Measurements from ENCODE around the gene SMC4.
"Not testable (repeated sequence)": the region's sequence is repeated elsewhere in the genome, so short reads cannot be mapped to it uniquely, and the experiment has no call there.

The SMC4 gene

DNA sequence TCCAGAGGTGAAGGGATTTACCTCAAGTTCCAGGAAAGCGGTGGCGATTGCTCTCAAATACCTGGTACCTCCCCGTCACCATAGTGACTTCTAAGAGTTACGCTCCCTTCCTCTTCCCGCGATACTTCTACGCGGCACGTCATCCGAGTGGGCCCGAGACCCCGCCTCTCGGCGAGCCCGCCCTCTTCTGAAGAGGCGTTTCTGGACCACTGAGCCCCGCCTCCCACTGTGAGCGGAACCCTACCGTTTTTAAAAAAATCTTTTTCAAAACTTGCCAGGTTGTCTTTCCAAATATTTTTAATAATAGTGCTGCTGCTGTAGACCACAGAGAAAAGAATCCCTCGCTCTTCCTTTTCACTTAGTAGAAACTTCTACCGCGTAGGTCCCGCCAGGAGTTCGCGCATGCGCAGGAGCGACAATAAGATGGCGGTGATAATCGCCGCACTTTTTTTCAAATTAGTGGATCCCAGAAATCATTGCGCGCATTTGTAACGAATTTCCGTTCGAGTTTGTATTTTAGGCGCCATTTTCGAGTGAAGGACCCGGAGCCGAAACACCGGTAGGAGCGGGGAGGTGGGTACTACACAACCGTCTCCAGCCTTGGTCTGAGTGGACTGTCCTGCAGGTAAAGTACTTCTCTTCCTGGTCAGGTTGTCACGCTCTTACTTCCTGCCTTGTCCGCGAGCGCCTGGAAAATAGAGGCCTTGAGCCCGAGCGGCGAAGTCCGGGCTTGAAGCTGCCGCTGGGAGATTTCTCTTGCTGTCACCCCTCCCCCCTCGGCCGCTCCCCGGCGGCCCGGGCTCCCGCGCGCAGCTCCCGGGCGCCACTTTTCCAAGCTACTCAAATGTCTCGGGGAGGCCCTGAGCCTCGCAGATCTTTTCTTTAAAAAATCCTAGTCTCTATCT lies at the start of gene SMC4, which contains the start of gene IFT80:
SMC4 (plus strand) TSS at position 526 of the 905 bp plus-strand sequence. CDS start 1,177 bp downstream, outside the sequence.
IFT80 (minus strand) TSS at position 101 of the 905 bp plus-strand sequence. CDS start 14,625 bp downstream, outside the sequence.
- peak; percentile 97 to 100 (median 99) for DNase-seq

DNA sequence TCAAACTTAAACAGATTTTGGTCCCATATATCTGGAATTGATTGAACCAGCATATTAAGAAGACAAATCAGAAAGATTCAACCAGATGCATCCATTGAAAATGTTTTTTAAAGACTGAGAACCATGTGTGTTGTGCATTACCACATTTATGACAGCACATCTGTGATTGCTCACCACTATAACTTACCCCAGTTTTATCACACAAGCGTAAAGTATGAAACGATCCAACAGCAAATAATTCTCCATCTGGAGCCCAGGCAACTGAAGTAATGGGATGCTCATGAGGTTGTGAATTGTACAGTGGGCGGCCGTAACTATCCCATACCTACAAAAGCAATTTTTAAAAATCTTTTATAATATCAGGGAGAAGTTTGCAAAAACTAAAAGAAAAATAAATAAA lies 43.6 kb upstream of the SMC4 start:
- DNase-seq: no peak

DNA sequence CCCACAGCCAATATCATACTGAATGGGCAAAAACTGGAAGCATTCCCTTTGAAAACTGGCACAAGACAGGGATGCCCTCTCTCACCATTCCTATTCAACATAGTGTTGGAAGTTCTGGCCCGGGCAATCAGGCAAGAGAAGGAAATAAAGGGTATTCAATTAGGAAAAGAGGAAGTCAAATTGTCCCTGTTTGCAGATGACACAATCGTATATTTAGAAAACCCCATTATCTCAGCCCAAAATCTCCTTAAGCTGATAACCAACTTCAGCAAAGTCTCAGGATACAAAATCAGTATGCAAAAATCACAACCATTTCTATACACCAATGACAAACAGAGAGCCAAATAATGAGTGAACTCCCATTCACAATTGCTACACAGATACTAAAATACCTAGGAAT lies 36.6 kb upstream of the SMC4 start:
- DNase-seq: not testable (repeated sequence)

DNA sequence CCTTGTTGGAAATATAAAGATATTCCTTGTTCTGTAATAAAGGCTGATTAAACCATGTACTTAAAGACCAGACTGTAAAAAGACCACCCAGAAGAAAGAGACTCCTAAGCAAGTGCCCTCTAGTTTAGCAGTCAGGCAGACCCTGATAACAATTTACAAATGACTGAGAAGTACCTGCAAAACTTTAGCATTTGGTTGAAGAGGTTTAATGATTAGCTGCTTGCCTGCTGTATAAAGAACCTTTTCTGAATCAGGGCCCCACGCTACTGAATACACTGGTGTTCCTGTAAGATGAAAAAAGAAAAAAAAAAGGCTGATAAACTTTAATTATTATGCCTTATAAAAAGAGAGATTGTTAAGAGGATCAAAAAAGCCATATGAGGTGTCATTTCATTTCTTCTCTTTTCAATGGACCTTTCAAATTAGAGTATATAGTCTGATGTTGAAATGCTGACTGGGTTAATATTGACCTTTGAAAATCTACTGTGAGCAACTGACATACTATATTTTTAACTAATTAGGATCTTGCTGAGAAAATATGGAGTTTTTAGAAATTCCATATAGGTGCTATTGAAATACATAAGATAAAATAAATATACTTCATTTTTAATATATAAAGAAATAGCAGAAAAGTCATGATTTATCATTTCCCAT lies 33.5 kb upstream of the SMC4 start:
- DNase-seq: no peak

DNA sequence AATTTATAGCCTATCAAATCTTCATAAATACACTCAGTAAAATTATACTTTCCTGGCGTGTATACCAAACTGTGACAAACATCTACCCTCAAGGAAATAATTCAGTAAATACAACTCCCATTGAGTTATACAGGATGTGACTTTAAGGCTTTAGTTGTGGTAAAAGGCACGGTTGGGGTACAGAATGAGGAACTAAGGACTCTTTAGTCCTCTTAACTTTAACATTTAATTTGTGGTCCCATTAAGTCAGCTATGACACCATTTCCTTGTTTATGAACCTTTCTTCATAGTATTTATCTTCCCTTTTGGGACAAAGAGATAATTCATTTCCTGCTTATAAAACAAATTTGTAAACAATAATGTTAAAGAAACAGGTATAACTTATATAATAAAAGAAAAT lies 30.6 kb upstream of the SMC4 start:
- DNase-seq: no peak

DNA sequence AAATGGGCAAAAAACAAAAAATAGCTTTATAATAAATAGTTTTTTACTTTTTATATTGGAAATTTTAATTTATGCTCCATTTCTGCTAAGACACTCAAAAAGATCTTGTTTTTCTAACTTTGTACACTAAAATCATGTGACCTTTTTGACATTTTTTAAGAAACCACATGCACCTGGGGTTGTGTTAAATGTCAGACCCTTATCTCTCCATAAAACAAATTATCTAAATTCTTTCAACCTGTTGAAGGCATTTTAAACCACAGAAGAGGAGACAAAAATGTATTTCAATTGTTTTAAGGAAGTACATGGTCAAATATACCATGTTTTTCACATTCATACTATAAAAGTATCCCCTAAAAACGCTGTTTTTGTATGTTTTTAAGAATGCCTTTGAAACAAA lies 29.7 kb upstream of the SMC4 start:
- no peak for DNase-seq

DNA sequence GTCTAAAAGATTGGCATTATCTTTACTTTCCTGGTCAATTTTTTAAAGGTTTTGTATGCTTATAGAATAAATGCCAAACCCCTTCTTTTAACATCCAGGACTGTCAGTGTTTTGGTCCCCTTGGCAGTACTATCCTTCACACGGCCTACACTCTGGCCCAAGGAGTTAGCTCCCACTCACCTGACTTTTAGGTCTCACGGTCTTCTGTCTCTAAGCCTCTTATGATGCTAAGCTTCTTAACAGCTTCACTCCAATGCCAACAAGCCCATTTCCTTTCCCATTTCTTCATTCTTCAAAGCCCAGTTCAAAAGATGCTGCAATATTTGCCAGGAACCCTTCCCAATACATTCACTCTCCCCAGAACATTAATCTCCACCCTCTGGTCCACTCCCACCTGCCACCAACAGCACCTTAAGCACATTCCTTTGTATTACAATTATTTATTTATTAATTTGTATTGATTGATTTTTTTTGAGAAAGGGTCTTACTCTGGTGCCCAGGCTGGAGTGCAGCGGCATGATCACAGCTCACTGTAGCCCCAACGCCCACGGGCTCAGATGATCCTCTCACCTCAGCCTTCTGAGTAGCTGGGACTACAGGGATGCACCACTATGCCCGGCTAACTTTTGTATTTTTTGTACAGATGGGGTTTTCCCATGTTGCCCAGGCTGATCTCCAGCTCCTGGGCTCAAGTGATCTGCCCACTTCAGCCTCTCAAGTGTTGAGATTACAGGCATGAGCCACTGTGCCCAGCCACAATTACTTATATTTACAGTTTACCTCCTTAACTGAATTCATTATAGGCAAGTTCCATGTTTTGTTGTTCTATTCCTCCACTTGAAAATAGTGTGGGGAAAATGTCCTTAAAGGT lies 28.2 kb upstream of the SMC4 start:
- DNase-seq: no peak

DNA sequence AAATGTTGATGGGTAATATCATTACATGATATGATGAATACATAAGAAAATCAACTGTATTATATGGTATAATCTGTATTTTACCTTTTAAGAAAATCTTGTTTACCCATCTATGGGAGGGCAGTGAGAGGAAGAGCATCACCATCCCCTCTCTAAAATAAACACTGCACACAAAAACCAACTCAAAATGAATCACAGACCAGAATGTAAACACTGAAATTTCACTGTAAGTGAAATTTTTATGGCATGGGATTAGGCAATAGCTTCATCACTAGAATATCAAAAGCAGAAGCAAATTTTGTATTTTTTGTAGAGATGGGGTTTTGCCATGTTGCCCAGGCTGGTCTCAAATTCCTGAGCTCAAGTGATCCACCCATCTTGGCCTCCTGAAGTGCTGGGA lies 26.7 kb upstream of the SMC4 start:
- DNase-seq: no peak

DNA sequence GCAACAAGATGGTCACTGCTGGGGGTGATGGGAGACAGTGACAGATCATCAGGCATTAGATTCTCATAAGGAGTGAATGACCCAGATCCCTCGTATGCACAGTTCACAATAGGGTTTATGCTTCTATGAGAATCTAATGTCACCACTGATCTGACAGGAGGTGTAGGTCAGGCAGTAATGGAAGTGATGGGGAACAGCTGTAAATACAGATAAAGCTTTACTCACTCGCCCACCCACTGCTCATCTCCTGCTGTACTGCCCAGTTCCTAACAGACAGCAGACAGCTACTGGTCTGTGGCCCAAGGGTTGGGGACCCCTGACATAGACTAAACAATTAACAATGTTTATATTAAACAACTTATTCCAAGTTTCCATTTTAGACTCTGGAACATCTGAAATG lies 25.8 kb upstream of the SMC4 start:
- DNase-seq: no peak

DNA sequence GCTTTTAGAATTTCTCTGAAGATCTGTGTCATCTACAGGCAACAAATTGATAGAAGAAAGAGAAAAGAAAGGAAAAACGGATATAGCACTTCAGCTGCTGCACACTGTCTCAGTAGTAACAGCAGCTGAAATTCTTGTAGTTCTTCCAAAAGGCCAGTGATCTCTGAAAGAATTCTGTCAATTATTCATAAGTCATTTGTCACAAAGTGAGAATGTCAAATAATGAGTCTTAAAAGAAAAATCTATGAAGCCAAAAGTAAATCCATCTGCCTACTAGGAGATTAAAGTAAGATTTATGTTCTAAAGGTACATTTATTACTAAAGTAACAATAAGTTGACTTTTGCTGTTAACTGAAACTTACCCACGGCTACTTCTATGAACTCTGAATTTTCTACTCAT lies 25.0 kb upstream of the SMC4 start:
- no peak for DNase-seq

DNA sequence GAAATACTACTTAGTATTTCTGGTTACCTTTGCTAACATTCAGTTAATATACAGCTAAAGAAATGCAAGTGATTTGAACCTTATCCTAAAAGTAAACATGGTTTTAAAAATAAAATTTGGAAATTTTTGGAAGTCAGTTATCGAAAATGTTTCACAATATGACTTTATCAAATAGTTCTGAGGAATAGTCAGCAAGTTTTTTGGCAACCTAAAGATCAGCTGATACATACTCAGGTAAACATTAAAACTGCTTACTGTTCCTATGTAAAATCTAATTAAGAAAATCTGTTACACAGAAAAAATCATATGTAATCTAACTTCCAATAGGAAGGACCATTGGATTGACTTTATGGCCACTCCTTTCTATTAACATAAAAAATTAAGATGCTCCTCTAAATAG lies 24.5 kb upstream of the SMC4 start:
- no peak for DNase-seq

DNA sequence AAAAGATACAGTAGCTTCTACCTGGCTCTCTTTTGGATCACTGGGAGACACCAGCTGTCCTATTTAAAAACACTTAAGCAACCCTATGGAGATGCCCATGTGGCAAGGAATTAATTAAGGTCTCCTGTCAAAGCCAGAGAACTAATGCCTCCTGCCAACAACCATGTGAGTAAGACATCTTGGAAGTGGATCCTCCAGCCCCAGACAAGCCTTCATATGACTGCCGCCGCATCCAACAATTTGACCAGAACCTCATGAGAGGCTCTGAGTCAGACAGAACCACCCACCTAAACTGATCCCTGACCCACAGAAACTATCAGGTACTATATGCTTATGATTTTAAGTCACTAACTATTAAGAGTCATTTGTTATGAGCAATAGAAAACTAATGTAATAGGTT lies 22.8 kb upstream of the SMC4 start:
- no peak for DNase-seq

DNA sequence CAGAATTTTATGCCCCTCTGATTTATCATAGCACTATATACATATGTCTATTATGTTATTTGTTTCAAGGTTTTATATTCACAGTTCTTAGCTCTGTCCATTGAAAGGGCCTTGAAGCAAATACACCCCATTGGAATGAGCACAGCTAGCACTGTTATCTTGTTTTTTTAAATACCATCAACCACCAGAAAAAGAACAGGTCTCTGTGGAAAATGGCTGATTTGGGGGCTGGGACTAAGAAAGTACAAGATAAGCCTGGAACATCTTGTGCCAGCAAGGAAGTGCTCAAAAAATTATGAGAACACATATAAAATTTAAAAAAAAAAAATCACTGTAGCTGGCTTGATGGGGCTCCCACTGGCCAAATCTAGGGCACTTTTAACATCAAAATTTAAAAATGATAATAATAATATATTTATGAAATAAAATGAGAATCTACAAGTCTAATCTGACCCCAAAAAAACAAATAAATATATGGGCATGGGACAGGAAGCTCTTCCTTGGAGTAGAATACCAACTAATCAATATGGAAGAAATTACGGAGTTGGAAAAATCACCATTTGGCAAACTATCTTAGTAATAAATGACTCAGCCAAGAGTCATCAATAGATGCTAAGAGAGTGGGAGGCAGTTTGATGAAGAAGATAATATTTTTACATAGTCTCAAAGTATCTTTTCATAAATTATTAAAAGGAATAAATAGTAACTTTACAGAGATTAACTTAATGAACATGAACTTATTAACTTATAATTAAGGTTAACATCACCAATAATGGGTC lies 20.9 kb upstream of the SMC4 start:
- DNase-seq: no peak

DNA sequence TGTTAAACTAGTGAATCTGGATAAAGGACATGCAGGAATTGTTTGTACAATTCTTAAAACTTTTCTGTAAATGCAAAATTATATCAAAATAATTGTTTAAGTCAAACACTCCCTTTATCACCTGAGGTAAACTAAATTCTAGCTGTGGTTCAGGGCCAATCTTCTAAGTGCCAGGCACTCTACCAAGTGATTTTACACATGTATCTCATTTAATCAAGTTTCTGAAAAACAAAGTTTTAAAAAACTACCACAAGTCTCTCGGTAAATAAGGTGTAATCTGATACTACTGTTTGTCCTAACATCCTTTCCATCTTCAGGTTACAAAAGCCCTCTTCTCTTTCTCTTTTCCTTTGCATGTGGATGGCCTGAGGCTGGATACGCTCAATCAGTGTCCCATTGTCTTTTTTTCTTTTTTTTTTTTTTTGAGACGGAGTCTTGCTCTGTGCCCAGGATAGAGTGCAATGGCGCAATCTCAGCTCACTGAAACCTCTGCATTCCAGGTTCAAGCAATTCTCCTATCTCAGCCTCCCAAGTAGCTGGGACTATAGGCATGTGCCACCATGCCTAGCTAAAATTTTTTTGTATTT lies 19.7 kb upstream of the SMC4 start:
- no peak for DNase-seq

DNA sequence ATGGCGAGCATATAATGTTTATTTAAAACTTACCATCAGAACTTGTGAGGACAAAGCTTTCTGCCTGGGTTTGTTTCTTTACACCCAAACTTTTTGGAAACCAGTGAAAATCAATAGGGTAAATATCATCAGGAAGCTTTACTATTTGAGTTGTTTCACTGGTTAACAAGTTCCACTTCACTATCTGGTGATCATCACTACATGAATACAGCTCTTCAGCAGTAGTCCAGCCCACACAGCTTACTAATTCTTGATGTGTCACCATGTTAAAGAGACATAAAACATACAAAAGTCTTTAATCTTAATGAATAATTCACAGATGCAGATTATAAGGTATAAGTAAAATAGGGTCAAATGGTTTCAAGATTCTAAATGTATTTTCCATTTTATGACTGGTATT lies 18.0 kb upstream of the SMC4 start:
- no peak for DNase-seq

DNA sequence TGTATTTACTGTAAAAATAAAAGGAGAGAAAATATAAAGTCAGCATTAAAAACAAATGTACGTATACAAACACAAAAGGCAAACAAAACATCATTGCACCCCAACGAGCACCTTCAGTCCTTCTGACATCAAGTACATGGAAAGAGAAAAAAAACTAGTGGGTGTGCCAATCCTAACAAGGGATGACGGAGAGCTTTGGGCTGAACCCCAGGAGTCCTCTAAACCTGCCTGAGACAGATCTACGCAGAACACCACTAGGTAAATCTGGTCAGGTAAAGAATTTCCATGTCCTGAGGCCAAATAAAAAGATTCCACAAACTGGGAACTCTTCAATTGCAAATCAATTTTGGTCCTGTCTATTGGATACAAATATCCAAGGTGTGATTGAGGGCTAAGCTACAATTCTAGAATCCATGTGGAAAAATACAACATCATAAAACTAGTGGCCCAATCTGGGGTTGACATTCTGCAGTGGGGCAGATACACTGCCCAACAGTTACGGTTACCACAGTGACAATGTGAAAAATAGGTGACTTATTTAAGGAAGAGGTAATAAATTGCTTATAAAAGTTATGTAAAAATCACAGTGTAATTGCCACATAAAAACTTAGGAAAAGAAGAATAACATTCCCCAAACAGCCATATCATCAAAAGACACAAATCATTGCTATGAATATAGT lies 14.7 kb upstream of the SMC4 start:
- DNase-seq: no peak

DNA sequence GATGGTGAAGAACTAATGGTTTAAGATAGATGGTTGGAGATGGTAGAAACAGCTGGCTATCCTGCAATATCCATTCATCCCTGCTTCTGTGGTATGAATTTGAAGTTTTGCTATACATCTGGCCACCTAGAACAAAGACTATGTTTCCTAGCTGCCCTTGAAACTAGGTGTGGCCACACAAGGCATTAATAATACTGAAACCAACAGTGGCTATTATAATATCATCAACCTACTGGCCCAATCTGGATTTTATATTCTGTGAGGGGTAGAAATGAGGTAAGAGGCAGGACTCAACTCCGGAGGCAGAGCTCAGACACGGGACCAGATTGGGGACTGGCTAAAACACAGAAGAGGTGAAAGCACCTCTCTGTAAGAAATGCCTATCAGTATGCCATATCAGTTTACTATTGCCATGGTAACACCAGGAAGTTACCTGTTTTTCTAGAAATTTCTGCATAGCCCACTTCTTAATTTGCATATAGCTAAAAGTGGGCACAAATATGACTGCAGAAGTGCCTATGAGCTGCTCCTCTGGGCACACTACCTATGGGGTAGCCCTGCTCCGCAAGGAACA lies 8.8 kb upstream of the SMC4 start:
- no peak for DNase-seq

DNA sequence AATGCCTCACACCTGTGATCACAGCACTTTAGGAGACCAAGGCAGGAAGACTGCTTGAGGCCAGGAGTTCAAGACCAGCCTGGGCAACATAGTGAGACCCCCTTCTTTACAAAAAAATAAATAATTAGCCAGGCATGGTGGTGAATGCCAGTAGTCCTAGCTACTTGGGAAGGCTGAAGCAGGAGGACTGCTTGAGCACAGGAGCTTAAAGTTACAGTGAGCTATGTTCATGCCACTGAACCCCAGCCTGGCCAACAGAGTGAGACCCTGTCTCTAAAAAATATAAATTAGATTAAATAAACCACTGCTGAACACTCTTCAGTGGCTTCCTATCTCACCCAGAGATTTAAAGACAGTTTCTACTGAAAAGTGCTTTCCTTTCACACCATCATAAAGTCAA lies 6.7 kb upstream of the SMC4 start:
- no peak for DNase-seq

DNA sequence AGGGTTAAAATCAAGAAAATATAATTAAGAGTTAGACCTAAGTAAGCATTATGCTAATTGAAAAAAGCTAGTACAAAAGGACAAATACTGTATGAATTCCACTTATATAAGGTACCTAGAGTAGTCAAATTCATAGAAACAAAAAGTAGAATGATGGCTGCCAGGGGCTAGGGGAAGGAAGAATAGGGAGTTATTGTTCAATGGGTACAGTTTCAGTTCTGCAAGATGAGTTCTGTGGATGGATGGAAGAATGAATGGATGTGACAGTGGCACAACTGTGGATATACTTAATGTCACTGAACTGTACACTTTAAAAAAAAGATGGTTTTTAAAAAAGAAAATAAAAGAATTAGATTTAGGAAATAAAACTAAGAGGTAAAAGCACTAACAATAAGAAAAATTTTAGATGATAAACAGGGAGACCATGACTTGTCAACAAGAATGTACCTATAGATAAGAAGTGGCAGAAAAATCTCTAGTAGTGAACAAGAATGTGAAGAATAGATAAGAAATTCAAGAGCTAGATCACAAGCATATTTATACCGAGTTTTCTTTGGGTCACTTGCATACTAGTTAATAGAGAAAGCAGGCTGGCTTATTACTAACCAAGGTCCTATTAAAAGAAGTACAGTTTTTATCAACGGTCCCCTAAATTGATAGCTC lies 6.0 kb upstream of the SMC4 start:
- no peak for DNase-seq

DNA sequence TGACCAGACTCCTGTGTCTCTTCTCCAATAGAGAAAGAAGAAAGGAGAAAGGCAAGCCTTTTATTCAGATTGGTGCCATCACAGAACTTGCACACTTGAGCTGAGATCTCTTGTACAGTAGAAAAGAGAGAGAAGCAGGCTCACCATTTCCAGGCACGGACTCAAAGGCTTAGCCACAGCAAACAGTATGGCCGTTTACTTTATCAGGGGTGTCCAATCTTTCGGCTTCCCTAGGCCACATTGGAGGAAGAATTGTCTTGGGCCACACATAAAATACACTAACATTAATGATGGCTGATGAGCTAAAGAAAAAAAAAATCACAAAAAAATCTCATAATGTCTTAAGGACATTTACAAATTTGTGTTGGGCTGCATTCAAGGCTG lies 5.4 kb upstream of the SMC4 start:
- DNase-seq: no peak

DNA sequence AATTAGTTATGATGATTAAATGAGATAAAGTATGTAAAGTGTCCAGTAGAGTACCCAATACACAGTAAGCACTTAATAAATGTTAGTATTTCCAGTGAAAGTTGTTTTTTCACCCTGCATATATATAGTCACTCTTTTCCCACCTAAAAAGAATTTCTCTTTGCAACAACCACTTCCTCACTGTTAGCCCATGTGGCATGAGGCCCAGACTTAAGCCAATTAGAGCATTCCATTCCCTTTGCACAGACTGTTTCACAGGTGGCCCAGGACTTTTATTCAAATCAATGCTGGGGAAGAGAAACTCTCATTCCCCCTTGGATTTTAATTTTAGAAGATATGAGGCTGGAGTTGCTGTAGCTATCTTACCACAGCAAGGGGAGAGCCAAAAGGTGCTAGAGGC lies 4.2 kb upstream of the SMC4 start:
- no peak for DNase-seq
